SU-DHL-6 (cell line): ENCODE data around the gene UACA.

Source experiments
- H2AFZ ChIP-seq: fragments of 200-600 bp; sonication (generic); 2 replicates; pipeline ENCODE4 v1.6.1; 2014; ENCODE audit warnings: low read depth, mild to moderate bottlenecking, moderate library complexity, mixed read lengths, antibody characterized with exemption, low read length; ENCODE audit not compliant: severe bottlenecking
- H3F3A ChIP-seq: fragments of 200-600 bp; shearing (Covaris generic); 2 replicates; pipeline ENCODE4 v1.6.0; 2016; ENCODE audit warnings: antibody characterized with exemption, mild to moderate bottlenecking; ENCODE audit not compliant: insufficient read depth
- H3K27ac ChIP-seq: fragments of 200-600 bp; sonication (generic); 2 replicates; pipeline ENCODE4 v1.5.1; 2016; ENCODE audit warnings: low read depth, mild to moderate bottlenecking, low read length, moderate library complexity, mixed read lengths
- H3K27me3 ChIP-seq: fragments of 200-600 bp; sonication (generic), shearing (Covaris generic); 2 replicates; pipeline ENCODE4 v1.6.0; 2014; ENCODE audit warnings: mild to moderate bottlenecking, low read length
- H3K36me3 ChIP-seq: fragments of 200-600 bp; sonication (generic); 2 replicates; pipeline ENCODE4 v1.6.1; 2014; ENCODE audit warnings: mild to moderate bottlenecking, low read length, mixed read lengths
- H3K4me2 ChIP-seq: fragments of 300-600, 200-600 bp; shearing (Covaris generic), sonication (generic); 2 replicates; pipeline ENCODE4 v1.6.0; 2014; ENCODE audit warnings: low read length, low read depth, mild to moderate bottlenecking; ENCODE audit not compliant: poor library complexity, severe bottlenecking
- H3K4me3 ChIP-seq: fragments of 200-600 bp; sonication (generic); 2 replicates; pipeline ENCODE4 v1.5.1; 2014; ENCODE audit warnings: antibody characterized with exemption, low read length, mild to moderate bottlenecking, mixed read lengths; ENCODE audit not compliant: insufficient read depth, poor library complexity, severe bottlenecking
- H3K79me2 ChIP-seq: fragments of 200-600 bp; sonication (generic); 2 replicates; pipeline ENCODE4 v1.6.1; 2014; ENCODE audit warnings: mild to moderate bottlenecking, low read length, moderate library complexity; ENCODE audit not compliant: insufficient read depth
- H3K9ac ChIP-seq: fragments of 200-600 bp; sonication (generic); 2 replicates; pipeline ENCODE4 v1.7.0; 2014; ENCODE audit warnings: mild to moderate bottlenecking, low read length
- H3K9me2 ChIP-seq: fragments of 200-600 bp; sonication (generic); replicated peaks from 2 replicates; pipeline ENCODE4 v1.6.1; 2014; ENCODE audit warnings: low read length; ENCODE audit not compliant: insufficient read depth
- H3K9me3 ChIP-seq: fragments of 200-600 bp; sonication (generic); 2 replicates; pipeline ENCODE4 v1.6.1; 2014; ENCODE audit warnings: low read length, mixed read lengths; ENCODE audit not compliant: insufficient read depth
- H4K20me1 ChIP-seq: fragments of 200-600 bp; sonication (generic); 2 replicates; pipeline ENCODE4 v1.6.1; 2014; ENCODE audit warnings: low read depth, mild to moderate bottlenecking, antibody characterized with exemption, low read length, moderate library complexity, mixed read lengths
- CTCF ChIP-seq: fragments of 200-600 bp; sonication (generic); IDR thresholded peaks from one replicate; pipeline ENCODE4 v1.5.1; 2017; ENCODE audit warnings: antibody characterized with exemption, mild to moderate bottlenecking, low read length, moderate library complexity; ENCODE audit not compliant: insufficient read depth, poor library complexity, severe bottlenecking
- EZH2phosphoT487 ChIP-seq: fragments of 200-600 bp; sonication (generic), shearing (Covaris generic); conservative IDR thresholded peaks from 2 replicates; pipeline ENCODE4 v1.6.1; 2018; ENCODE audit warnings: mild to moderate bottlenecking, antibody characterized with exemption, low read length, moderate library complexity, mixed read lengths

Gene UACA

GRCh38 chr15:70628549-70628896 lies 134.8 kb downstream of the UACA start:
- Histone ChIP-seq H3K9me3 (no peaks in the 10 kb centered on the region), H2AFZ (no peak overlapping the region), H3K27ac (no peak overlapping the region), H3K27me3 (no peaks in the 10 kb centered on the region), H3K36me3 (no peaks in the 10 kb centered on the region), H3K79me2 (no peaks in the 10 kb centered on the region), H3F3A (no peaks in the 10 kb centered on the region), H3K4me3 (no peak overlapping the region), H4K20me1 (no peaks in the 10 kb centered on the region), H3K4me2 (no peak overlapping the region), H3K9me2 (no peaks in the 10 kb centered on the region), H3K9ac (no peak overlapping the region)
- no peak for TF ChIP-seq CTCF
- TF ChIP-seq EZH2phosphoT487 = no peak

- Histone ChIP-seq H3K9me3 (no peaks in the 10 kb centered on the region), H3K4me3 (no peak overlapping the region), H3K36me3 (peaks cover under 1% of the 10 kb centered on the region; the same call in 1 of the 2 replicates), H3K79me2 (no peaks in the 10 kb centered on the region), H3K9me2 (no peaks in the 10 kb centered on the region), H3K27me3 (no peaks in the 10 kb centered on the region), H3K9ac (no peak overlapping the region), H4K20me1 (no peaks in the 10 kb centered on the region), H3F3A (no peaks in the 10 kb centered on the region), H2AFZ (no peak overlapping the region), H3K27ac (no peak overlapping the region), H3K4me2 (no peak overlapping the region)
- TF ChIP-seq EZH2phosphoT487 = no peak
- TF ChIP-seq CTCF = no peak
These were observed 135.4 kb downstream of the UACA start for GRCh38 chr15:70627734-70628548.

GRCh38 chr15:70627322-70627721 lies 136.0 kb downstream of the UACA start:
- Histone ChIP-seq H3K4me2 (no peak overlapping the region), H3K9me2 (no peaks in the 10 kb centered on the region), H3K27ac (no peak overlapping the region)

More at GRCh38 chr15:70627322-70627721, 136.0 kb downstream of the UACA start:
- TF ChIP-seq EZH2phosphoT487 = no peak
- no peak for TF ChIP-seq CTCF
- Histone ChIP-seq H3K27me3 (no peaks in the 10 kb centered on the region), H3K4me3 (no peak overlapping the region), H4K20me1 (no peaks in the 10 kb centered on the region), H3K79me2 (no peaks in the 10 kb centered on the region), H3K36me3 (peaks cover 3% of the 10 kb centered on the region; the same call in 1 of the 2 replicates), H3F3A (no peaks in the 10 kb centered on the region), H3K9ac (no peak overlapping the region), H3K9me3 (peaks cover 5% of the 10 kb centered on the region; the same call in 1 of the 2 replicates), H2AFZ (no peak overlapping the region)
